Measurements from ENCODE around the gene PLEKHG2.

- TF ChIP-seq, protein P1, sequence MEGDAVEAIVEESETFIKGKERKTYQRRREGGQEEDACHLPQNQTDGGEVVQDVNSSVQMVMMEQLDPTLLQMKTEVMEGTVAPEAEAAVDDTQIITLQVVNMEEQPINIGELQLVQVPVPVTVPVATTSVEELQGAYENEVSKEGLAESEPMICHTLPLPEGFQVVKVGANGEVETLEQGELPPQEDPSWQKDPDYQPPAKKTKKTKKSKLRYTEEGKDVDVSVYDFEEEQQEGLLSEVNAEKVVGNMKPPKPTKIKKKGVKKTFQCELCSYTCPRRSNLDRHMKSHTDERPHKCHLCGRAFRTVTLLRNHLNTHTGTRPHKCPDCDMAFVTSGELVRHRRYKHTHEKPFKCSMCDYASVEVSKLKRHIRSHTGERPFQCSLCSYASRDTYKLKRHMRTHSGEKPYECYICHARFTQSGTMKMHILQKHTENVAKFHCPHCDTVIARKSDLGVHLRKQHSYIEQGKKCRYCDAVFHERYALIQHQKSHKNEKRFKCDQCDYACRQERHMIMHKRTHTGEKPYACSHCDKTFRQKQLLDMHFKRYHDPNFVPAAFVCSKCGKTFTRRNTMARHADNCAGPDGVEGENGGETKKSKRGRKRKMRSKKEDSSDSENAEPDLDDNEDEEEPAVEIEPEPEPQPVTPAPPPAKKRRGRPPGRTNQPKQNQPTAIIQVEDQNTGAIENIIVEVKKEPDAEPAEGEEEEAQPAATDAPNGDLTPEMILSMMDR (IDR thresholded peaks at IDR 0.05) = no peak
- TF ChIP-seq POLR2A (IDR thresholded peaks at IDR 0.05) = no peak
These were observed 25.9 kb downstream of the PLEKHG2 start for GRCh38 chr19:39438270-39438934.
